NCI-H446 treated with DMSO at 0.1 percent for 48 hours (cell line): ENCODE measurements around the gene CTNS.
"Not testable (repeated sequence)": the region's sequence is repeated elsewhere in the genome, so short reads cannot be mapped to it uniquely, and the experiment has no call there.

Experiments used
- DNase-seq: peaks from one replicate; lab custom pipeline; 2025; lab: John Stamatoyannopoulos, UW

The CTNS gene

DNA sequence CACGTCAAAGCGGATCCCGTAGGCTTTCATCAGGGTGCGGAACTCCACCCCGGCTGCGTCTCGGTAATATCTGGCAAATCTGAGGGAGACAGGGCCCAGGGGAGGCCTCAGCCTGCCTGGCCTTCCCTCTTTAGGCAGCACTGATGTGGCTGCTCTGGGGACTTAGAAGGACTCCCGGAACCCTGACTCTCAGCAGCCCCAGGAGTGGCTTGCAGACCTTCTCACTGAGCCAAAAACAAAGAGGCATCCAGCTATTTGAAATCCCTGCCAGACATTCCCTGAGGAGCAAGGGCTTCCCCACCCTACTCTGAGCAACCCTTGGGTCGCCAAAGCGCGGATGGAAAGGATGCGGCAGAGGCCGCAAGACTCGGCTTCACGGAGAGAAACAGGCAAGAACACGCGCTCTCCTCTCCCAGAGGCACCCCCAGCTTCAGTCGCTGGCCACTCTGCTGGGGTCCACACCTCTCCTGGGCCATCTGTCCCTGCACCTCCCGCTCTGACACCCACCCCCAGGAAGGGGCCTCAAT is 51.5 kb downstream of the CTNS start:
- no peak for DNase-seq

- no peak for DNase-seq
Observed at GRCh38 chr17:3688852-3689261, 52.3 kb downstream of the CTNS start.

- no peak for DNase-seq
Observed at GRCh38 chr17:3689262-3690093, 52.9 kb downstream of the CTNS start.

GRCh38 chr17:3690094-3690715 is 53.6 kb downstream of the CTNS start:
- DNase-seq, result no peak

DNA sequence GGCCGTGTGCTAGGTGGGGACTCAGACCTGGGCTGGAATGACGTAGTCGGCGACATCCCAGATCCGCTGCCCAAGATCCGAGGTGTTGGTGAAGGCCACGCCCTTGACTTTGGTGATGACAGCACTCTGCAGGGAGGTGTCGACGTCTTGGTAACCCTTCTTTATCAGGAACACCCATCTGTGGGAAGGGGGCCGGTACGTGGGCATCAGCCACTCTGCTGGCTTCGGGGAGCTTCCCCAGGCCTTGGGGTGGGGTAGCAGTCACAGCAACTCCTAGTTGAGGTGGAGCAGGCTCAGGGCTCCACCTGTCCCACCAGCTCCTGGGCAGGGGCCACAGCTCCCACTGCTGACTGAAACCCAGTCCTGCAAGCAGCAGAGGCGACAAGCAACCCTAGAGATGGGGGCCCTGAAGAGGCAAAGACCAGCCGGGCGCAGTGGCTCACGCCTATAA is 55.1 kb downstream of the CTNS start:
- DNase-seq, result no peak

DNA sequence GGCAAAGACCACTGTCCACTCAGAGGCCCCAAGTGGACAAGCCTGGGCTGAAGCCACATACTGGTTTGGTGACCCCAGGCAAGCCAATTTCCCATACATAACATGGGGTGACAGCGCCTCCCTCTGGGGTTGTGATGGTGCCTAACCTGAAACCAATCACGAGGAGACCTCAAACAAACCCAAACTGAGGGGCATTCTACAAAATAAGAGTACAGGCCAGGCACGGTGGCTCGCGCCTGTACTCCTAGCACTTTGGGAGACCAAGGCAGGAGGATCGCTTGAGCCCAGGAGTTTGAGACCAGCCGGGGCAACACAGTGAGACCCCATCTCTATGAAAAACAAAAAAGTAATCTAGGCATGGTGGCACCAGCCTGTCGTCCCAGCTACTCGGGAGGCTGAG is 55.8 kb downstream of the CTNS start:
- DNase-seq, result no peak

DNA sequence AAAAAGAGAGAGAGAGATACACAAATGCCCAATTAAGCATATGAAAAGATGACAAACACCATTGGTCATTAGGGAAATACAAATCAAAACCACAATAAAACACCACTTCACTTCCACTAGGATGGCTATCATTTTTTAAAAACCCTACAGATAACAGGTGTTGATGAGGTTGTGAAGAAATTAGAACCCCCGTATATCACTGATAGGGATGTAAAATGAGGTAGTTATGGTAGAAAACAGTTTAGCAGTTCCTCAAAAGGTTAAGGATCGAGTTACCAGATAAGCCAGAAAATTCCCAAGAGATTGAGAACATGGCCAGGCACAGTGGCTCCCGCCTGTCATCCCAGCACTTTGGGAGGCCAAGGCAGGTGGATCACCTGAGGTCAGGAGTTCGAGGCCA is 56.6 kb downstream of the CTNS start:
- DNase-seq, result no peak

- DNase-seq, result no peak
Observed at GRCh38 chr17:3693829-3694231, 57.3 kb downstream of the CTNS start.

DNA sequence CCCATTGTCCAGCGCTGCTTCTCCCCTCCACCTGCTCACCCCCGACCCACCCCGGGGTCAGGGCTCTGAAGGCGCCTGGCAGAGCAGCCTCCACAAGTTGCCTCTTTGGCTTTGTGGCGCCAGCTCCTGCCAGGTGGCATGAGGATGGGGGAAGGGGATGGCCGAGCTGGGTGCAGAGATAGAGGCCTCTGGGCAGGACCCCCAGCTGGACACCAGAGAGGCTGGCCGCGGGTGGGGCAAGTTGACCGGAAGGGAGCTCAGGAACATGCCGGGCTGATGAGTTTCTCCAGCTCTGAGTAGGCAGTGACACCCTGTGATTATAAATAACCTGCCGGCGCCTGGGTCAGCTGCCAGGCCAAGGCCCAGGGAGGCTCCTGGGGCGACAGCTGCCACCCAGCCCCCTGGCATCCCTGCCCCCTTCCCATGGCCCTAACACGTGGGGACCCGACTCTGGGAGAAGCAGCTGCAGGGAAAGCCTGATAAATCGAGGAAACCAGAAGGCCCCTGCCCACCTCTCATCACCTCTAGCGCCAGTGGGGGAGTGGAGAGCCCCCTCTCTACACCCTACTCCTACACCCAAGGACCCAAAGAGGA is 58.7 kb downstream of the CTNS start:
- DNase-seq, result no peak

DNA sequence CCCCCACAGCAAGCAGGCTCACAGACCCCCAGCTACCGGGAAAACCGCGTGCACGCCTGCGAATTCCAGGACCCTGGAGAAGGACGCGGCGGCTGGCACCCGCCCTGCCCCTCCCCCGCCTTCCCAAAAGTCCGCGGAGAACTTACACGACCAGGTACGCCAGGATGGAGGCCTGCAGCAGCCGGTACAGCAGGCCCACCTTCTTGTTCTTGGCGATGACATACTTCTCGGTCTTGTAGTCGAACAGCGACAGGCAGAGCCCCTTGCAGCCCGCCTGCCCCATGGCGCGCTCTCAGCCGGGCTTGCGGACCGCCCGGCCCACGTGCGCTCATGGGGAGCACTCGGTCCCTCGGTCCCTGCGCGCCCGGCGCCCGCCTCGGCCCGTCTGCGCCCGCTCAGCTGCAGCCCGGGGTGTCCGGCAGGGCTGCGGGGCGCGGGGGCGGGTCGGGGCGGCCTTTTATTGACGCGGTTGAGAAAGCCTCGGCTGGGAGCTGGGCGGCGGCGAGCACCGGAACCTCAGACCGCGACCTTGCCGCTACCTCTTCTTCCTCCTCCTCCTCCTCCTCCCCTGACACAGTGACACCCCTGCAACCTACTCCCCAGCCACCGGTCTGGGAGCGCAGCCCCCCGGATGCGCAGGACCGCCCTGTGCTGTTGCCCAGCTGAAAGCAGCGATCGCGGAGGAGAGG is 59.3 kb downstream of the CTNS start, which contains the start of gene P2RX5:
Gene P2RX5, minus strand, starts transcription at position 433 of the 689 bp plus-strand sequence. Its CDS starts 150 bp downstream, at position 283.
- DNase-seq, result no peak

- no peak for DNase-seq
Observed at GRCh38 chr17:3697103-3697476, 60.5 kb downstream of the CTNS start.

DNA sequence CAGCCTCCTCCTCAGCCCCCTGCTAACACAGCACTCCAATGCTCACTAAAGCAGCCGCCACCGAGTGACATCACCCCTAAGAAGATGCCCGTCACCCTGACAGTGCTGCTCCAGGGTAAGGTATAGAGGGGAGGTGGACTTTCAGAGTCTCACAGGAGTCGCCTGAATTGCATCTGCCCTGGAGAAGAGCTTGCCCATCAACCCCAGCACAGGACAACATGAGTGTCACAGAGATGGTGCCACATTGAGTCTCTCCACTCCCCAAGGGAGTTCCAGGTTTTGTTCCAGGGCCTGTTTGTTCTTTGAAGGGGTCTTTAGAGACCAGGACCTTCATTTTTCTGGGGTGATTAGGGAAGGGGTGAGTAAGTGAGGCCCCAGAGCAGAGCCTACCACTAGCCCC is 61.6 kb downstream of the CTNS start:
- DNase-seq, result no peak

DNA sequence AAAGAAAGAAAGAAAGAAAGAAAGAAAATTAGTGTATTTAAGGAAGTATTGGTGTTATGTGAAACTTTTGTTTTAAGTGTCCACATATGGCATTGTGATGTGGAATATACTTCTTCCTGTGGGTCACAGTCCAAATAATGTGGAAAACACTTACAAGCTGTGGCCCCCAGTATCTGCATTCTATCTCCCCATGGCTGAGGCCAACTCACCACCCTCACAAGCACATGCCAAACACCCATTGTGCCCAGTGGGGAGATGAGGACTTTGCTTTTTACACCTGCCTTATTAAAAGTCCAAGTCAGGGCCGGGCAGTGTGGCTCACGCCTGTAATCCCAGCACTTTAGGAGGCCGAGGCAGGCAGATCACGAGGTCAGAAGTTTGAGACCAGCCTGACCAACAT is 63.4 kb downstream of the CTNS start:
- no peak for DNase-seq

- DNase-seq, result not testable (repeated sequence)
Observed at GRCh38 chr17:3702041-3702539, 65.5 kb downstream of the CTNS start.

DNA sequence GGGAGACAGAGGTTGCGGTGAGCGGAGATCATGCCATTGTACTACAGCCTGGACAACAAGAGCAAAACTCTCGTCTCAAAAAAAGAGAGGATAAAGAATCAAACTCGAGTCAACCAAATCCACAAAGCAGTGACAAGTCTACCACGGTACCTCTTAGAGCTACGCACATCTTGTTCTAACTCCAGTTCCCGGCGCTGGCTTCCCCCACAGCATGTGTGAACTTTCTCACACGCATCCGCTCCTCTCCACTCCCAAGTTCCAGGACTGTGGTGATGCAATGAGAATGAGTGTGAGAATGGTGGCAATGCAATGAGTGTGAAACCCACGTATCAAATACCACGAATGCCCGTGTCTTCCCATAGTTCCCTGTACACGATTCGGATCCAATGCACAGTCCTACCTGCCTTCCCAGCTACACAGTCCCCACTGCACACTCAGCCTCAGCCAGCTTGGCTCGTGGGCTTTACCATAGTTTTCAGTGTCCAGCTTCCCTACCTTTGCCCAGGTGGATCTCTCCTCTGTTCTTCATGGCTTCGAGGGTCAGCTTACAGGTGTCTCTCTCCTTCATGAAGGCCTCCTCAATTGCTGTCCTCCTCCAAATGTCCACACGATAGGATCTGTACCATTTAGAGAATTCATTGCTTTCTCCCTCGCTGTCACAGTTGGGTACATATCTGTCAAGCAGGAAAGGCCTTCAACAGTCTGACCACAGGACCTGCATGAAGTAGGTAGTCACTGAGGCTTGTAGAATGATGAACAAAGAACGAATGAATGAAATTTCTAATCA is 68.6 kb downstream of the CTNS start:
- no peak for DNase-seq

- not testable (repeated sequence) for DNase-seq
Observed at GRCh38 chr17:3705718-3705984, 69.1 kb downstream of the CTNS start.

DNA sequence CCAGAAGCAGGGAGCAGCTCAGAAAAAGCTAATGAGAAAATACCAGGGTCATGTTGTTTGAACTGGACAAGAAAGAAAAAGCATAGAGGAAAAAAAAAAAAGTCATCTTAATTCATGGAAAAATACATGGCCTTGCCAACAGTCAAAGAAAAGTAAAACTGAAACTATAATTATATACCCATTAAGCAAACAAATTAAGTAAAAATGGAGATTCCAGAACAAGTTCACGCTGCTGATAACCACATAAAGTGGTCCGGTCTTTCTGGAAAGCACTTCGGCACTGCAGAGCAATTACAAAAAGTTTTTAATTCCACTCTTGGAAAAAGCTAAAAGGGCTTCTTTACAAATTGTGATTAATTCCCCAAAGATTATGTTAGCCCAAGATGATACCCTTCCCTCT is 71.8 kb downstream of the CTNS start:
- DNase-seq, result no peak

- no peak for DNase-seq
Observed at GRCh38 chr17:3710951-3711383, 74.4 kb downstream of the CTNS start.
